ENCODE data around the gene TEX9.
"Not testable (repeated sequence)": the region's sequence is repeated elsewhere in the genome, so short reads cannot be mapped to it uniquely, and the experiment has no call there.

The TEX9 gene

GRCh38 chr15:56383010-56383409, 17.8 kb downstream of the TEX9 start:
- no peak for DNase-seq (ENCODE audit: low read depth)
- TF ChIP-seq, protein P1, sequence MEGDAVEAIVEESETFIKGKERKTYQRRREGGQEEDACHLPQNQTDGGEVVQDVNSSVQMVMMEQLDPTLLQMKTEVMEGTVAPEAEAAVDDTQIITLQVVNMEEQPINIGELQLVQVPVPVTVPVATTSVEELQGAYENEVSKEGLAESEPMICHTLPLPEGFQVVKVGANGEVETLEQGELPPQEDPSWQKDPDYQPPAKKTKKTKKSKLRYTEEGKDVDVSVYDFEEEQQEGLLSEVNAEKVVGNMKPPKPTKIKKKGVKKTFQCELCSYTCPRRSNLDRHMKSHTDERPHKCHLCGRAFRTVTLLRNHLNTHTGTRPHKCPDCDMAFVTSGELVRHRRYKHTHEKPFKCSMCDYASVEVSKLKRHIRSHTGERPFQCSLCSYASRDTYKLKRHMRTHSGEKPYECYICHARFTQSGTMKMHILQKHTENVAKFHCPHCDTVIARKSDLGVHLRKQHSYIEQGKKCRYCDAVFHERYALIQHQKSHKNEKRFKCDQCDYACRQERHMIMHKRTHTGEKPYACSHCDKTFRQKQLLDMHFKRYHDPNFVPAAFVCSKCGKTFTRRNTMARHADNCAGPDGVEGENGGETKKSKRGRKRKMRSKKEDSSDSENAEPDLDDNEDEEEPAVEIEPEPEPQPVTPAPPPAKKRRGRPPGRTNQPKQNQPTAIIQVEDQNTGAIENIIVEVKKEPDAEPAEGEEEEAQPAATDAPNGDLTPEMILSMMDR (IDR thresholded peaks at IDR 0.05; ENCODE audit: low read length, missing control alignments): no peak
- no peak overlapping the region for H3K4me3 ChIP-seq (replicated peaks; ENCODE audit: low read depth, low read length)

GRCh38 chr15:56385908-56386307, 20.7 kb downstream of the TEX9 start:
- H3K4me3 ChIP-seq (replicated peaks; ENCODE audit: low read depth, low read length): no peak overlapping the region
- no peak for DNase-seq (ENCODE audit: low read depth)
- TF ChIP-seq, protein P1 (IDR thresholded peaks at IDR 0.05; ENCODE audit: low read length, missing control alignments): no peak

- TF ChIP-seq, protein P1 (IDR thresholded peaks at IDR 0.05; ENCODE audit: low read length, missing control alignments): no peak
- no peak for DNase-seq (ENCODE audit: low read depth)
- H3K4me3 ChIP-seq (replicated peaks; ENCODE audit: low read depth, low read length): no peak overlapping the region
Observed at GRCh38 chr15:56390739-56391267, 25.6 kb downstream of the TEX9 start.

GRCh38 chr15:56393277-56393676, 28.1 kb downstream of the TEX9 start:
- DNase-seq (ENCODE audit: low read depth): no peak
- TF ChIP-seq, protein P1 (IDR thresholded peaks at IDR 0.05; ENCODE audit: low read length, missing control alignments): no peak
- H3K4me3 ChIP-seq (replicated peaks; ENCODE audit: low read depth, low read length): no peak overlapping the region

- H3K4me3 ChIP-seq (replicated peaks; ENCODE audit: low read depth, low read length): no peak overlapping the region
- no peak for DNase-seq (ENCODE audit: low read depth)
- TF ChIP-seq, protein P1 (IDR thresholded peaks at IDR 0.05; ENCODE audit: low read length, missing control alignments): no peak
Observed at GRCh38 chr15:56394909-56395308, 29.7 kb downstream of the TEX9 start.

- not testable (repeated sequence) for H3K4me3 ChIP-seq (replicated peaks; ENCODE audit: low read depth, low read length); DNase-seq (ENCODE audit: low read depth)
Observed at GRCh38 chr15:56397325-56397724, 32.1 kb downstream of the TEX9 start.

DNA sequence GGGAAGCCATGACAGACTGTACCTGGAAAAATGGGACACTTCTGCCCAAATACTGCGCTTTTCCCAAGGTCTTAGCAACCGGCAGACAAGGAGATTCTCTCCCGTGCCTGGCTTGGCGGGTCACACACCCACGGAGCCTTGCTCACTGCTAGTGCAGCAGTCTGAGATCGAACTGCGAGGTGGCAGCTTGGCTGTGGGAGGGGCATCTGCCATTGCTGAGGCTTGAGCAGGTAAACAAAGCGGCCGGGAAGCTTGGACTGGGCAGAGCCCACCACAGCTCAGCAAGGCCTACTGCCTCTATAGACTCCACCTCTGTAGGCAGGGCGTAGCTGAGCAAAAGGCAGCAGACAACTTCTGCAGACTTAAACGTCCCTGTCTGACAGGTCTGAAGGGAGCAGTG, 34.0 kb downstream of the TEX9 start:
- not testable (repeated sequence) for DNase-seq (ENCODE audit: low read depth); H3K4me3 ChIP-seq (replicated peaks; ENCODE audit: low read depth, low read length)

DNA sequence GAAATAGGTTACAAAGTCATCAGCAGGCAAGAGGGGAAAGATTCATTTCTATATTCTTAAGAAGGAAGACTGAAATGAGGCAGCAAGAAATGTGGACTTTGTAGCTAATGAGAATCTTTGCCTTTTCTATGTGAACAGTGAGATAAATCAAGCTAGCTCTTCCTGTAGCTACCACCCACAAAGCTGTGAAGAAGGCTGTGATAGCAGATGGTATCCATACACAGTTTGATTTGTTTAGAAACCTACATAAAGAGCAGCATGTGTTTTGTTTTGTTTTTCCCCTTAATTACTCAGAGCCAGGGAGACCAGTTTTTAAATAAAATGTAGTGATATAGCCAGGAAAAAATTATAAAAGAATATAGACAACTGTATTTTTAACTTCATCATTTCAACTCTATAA, 45.5 kb downstream of the TEX9 start:
- TF ChIP-seq, protein P1 (IDR thresholded peaks at IDR 0.05; ENCODE audit: low read length, missing control alignments): no peak
- DNase-seq (ENCODE audit: low read depth): no peak
- no peak overlapping the region for H3K4me3 ChIP-seq (replicated peaks; ENCODE audit: low read depth, low read length)
